CD1c-positive myeloid dendritic cell (primary cell): ENCODE results near the gene METTL27.

Experiments
- DNase-seq: peaks from one replicate; pipeline ENCODE4 v3.0.0-alpha.2; 2016; ENCODE audit errors: extremely low spot score

The METTL27 gene

GRCh38 chr7:73869011-73869798 lies 26.9 kb upstream of the METTL27 start:
- DNase-seq, result no peak

GRCh38 chr7:73866446-73866767 lies 24.1 kb upstream of the METTL27 start:
- no peak for DNase-seq

DNA sequence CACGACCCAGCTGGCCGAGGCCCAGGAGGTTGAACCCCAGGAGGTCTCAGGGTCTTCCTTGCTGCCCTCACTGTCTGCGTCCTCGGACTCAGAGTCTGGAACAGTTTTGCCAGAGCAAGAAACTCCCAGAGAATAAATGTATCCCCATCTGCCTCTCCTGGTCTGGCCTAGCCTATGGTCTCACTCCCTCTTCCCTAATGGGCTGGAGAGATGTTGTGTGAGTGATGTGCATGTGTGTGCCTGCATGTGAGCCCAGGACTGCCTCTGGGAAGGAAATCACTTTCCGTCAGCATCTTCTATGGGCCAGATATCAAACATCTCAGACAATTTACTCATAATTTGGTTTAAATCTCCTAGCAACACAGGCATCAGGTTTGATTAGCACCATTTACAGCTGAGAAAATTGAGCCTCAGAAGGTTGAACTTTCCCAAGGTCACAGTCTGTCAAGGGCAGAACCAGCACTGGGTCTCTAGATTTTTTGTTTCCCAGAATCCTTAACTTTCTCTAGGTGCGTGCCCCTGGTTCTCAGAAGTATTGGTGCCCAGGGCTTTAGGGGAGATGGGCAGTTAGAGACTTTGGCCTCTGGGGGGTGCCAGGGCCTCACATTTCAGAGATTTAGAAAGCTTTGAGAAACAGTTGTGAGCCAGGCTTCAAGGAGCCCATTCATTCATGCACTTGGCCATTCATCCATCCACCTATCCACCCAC lies 23.6 kb upstream of the METTL27 start:
- peak; percentile 74 for DNase-seq

DNA sequence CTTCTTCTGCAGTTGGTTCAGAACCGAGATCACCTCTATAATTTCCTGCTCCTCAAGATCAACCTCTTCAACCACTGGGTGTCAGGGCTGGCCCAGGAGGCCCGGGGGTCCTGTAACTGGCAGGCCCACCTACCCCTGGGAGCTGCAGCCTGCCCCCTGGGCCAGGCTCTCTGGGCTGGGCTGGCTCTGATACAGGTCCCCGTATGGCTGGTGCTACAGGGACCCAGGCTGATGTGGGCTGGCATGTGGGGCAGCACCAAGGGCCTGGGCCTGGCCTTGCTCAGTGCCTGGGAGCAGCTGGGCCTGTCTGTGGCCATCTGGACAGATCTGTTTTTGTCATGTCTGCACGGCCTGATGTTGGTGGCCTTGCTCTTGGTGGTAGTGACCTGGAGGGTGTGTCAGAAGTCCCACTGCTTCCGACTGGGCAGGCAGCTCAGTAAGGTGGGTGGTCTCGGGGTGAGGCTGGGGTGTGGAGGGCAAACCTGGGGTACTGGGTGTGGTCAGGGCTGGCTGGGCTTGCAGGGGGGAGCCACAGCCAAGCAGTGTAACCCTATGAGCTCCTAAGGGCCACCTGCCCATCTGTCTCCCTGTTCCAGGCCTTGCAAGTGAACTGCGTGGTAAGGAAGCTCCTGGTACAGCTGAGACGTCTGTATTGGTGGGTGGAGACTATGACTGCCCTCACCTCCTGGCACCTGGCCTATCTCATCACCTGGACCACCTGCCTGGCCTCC lies 22.8 kb upstream of the METTL27 start:
- no peak for DNase-seq

GRCh38 chr7:73861305-73861704 lies 19.0 kb upstream of the METTL27 start:
- DNase-seq, result no peak

DNA sequence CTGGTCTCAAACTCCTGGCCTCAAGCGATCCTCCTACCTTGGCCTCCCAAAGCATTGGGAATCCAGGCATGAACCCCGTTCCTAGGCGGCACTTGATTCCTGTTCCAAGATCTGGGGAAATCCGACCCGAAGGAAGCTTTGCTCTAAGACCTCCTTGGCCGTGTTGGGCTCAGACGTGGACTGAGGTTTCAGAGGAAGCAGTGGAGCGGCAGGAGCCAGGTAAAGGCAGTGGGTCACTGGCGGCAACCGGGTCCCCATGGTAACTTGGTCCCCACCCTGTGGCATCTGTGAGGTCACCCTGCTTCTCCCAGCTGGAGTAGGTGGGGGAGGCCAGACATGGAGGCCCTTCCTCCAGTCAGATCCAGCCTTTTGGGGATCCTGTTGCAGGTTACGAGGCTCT lies 18.5 kb upstream of the METTL27 start, which contains the start of gene TMEM270:
TMEM270 (plus strand) TSS at position 301 of the 400 bp plus-strand sequence; CDS start at position 337, 36 bp downstream.
- DNase-seq, result no peak

DNA sequence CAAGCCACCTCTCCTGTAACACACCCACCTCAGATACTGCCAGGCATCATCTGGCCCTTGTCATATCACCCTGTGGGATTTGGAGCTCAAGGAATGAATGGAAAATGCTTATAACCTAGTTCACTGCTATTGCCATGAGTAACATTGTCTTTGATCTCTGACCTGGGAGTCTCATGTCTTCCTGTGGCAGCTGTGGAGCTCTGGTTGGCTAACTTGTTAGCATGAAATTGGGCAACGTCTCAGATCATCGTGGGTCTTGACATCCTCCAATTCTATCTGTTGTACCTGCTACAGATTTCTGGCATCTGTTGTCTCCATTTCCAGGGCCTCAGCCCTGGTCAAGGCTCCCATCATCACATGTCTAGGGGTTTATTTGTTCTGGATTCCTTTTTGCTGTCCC lies 16.5 kb upstream of the METTL27 start:
- DNase-seq, result peak; percentile 3

GRCh38 chr7:73856941-73857340 lies 14.6 kb upstream of the METTL27 start:
- no peak for DNase-seq

- DNase-seq, result no peak
Observed at GRCh38 chr7:73852500-73852899, 10.2 kb upstream of the METTL27 start.

GRCh38 chr7:73851410-73852338 lies 9.4 kb upstream of the METTL27 start:
- peak; percentile 67 for DNase-seq

GRCh38 chr7:73850781-73851207 lies 8.5 kb upstream of the METTL27 start:
- DNase-seq, result peak; percentile 48

GRCh38 chr7:73847941-73848723 lies 5.8 kb upstream of the METTL27 start:
- no peak for DNase-seq

GRCh38 chr7:73845701-73846195 lies 3.4 kb upstream of the METTL27 start:
- DNase-seq, result peak; percentile 76

- DNase-seq, result no peak
Observed at GRCh38 chr7:73844848-73845460, 2.6 kb upstream of the METTL27 start.

DNA sequence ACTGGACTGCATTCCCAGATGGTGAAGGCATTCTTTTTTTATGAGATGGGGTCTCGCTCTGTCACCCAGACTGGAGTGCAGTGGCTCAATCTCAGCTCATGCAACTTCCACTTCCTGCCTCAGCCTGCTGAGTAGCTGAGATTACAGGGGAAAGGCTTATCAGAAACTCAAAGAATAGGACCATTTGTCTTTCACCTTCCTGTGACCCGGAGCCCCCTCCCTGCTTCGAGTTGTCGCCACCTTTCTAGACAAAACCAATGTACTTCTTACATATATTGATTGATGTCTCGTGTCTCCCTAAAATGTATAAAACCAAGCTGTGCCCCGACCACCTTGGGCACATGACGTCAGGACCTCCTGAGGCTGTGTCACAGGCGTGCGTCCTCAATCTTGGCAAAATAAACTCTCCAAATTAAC lies 1.8 kb upstream of the METTL27 start:
- DNase-seq, result no peak

- no peak for DNase-seq
Observed at GRCh38 chr7:73841689-73842066, 638 bp downstream of the METTL27 start.

- no peak for DNase-seq
Observed at GRCh38 chr7:73840715-73841379, 1.5 kb downstream of the METTL27 start.

- no peak for DNase-seq
Observed at GRCh38 chr7:73839743-73840714, 2.3 kb downstream of the METTL27 start.
